ENCODE results near the gene TRIM65. TPM values are rescaled to one million over a fixed set of nuclear protein-coding genes. Genes with fewer than 3 reads are reported as not detected.

TRIM65 gene
- total RNA-seq, 2 experiments from 2014 or later: 24.5 to 25.5 TPM

GRCh38 chr17:75926456-75926855 lies 29.7 kb upstream of the TRIM65 start:
- Mint-ChIP-seq H3K9me3 (no peaks in the 10 kb centered on the region), H3K27me3 (ENCODE audit: low read depth) (no peaks in the 10 kb centered on the region), H3K27ac (no peak overlapping the region), H3K4me3 (no peak overlapping the region), H3K36me3 (ENCODE audit: low read depth) (peaks cover 12% of the 10 kb centered on the region), H3K4me1 (ENCODE audit: low read depth) (no peaks in the 10 kb centered on the region)
- intact Hi-C loops (cut with micrococcal nuclease): no loop called here
- CTCF ChIA-PET: interaction anchor here (0.9 to 2.7 kb wide), 4 partner anchors 11 to 79 kb away, joined by 4 to 11 read pairs (median 6); partner anchors contain the start of gene FBF1
- DNase-seq: no peak

GRCh38 chr17:75925912-75926311 lies 29.2 kb upstream of the TRIM65 start:
- peaks cover 11% of the 10 kb centered on the region for H3K36me3 Mint-ChIP-seq (ENCODE audit: low read depth)
- no peak for DNase-seq
- intact Hi-C loops (cut with micrococcal nuclease): no loop called here
- no peaks in the 10 kb centered on the region for H3K4me1 Mint-ChIP-seq (ENCODE audit: low read depth)
- H3K27ac Mint-ChIP-seq: no peak overlapping the region
- H3K4me3 Mint-ChIP-seq: no peak overlapping the region
- CTCF ChIA-PET: interaction anchor here (0.6 to 2.7 kb wide), 4 partner anchors 10 to 169 kb away, joined by 4 to 11 read pairs (median 4); no protein-coding TSS in a partner anchor
- no peaks in the 10 kb centered on the region for H3K27me3 Mint-ChIP-seq (ENCODE audit: low read depth)
- H3K9me3 Mint-ChIP-seq: no peaks in the 10 kb centered on the region

DNA sequence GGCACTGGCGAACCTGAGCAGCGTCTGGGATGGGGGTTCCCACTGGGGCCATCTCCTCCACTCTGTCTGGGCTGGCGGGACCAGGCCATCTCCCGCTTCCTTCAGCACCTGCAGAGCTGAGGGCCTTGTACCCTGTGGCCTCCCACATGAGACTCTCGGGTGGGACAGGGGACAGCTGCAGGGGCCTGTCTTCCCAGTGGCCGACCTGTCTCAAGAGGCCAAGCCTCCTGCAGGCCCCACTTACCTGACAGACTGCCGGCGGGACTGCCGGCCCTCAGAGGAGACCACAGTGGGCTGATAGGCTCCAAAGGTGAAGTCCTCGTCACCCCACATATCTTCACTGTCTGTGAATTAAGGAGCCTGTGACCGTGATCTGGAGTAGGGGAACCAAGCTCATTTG lies 28.4 kb upstream of the TRIM65 start:
- Mint-ChIP-seq H3K4me3 (no peak overlapping the region), H3K27ac (no peak overlapping the region), H3K4me1 (ENCODE audit: low read depth) (no peaks in the 10 kb centered on the region), H3K36me3 (ENCODE audit: low read depth) (peaks cover 11% of the 10 kb centered on the region), H3K9me3 (no peaks in the 10 kb centered on the region), H3K27me3 (ENCODE audit: low read depth) (no peaks in the 10 kb centered on the region)
- CTCF ChIA-PET: interaction anchor here (1.2 kb wide), 1 partner anchor 89 kb away, joined by 4 read pairs; no protein-coding TSS in a partner anchor
- no peak for DNase-seq
- intact Hi-C loops (cut with micrococcal nuclease): no loop called here

DNA sequence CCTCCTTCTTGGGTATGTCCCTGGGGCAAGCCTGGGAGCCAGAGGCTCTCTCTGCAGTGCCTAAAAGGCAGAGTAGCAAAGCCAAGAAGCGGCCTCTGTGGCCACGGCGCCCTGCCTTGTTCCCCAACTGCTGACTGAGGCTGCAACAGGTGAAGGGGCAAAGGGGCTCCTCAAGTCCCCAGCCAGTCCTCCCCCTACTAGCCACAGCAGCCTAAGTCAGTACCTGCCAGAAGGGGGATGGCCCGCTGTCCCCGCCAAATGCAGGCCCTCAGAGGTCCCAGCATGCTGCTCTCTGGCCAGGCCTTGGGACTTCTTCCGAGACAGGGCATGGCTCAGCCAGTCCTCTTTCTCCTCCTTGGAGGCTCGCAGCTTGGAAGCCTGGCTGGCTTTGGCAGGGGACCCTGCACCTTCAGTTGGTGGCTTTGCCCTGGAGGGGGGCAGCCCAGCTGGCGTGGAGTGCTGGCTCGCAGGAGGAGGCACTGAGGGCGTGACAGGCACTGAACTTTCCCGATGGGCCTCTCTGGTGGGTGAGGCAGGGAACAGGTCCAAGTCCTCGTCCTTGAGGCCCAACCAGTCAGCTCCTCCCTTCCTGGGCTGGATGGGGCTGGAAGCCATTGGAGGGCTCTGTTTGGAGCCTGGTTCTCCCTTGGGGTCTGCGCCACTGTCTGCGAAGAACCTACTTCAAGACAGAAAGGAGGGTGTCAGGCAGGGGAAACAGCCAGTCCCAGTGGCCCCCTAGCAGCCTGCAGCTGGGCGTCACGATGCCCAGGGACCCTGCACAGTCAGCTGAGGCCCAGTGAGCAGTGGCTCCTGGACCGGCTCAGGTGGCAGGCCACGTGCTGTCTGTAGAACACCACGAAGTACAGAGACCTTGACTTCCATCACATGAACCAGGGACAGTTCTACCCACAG lies 26.5 kb upstream of the TRIM65 start:
- intact Hi-C loops (cut with micrococcal nuclease): no loop called here
- Mint-ChIP-seq H3K27ac (no peak overlapping the region), H3K4me1 (ENCODE audit: low read depth) (no peaks in the 10 kb centered on the region), H3K4me3 (no peak overlapping the region), H3K9me3 (no peaks in the 10 kb centered on the region), H3K36me3 (ENCODE audit: low read depth) (peaks cover 11% of the 10 kb centered on the region), H3K27me3 (ENCODE audit: low read depth) (no peaks in the 10 kb centered on the region)
- no peak for DNase-seq
- CTCF ChIA-PET: interaction anchor here (1.0 kb wide), 2 partner anchors 80 to 375 kb away, joined by 3 read pairs; no protein-coding TSS in a partner anchor

DNA sequence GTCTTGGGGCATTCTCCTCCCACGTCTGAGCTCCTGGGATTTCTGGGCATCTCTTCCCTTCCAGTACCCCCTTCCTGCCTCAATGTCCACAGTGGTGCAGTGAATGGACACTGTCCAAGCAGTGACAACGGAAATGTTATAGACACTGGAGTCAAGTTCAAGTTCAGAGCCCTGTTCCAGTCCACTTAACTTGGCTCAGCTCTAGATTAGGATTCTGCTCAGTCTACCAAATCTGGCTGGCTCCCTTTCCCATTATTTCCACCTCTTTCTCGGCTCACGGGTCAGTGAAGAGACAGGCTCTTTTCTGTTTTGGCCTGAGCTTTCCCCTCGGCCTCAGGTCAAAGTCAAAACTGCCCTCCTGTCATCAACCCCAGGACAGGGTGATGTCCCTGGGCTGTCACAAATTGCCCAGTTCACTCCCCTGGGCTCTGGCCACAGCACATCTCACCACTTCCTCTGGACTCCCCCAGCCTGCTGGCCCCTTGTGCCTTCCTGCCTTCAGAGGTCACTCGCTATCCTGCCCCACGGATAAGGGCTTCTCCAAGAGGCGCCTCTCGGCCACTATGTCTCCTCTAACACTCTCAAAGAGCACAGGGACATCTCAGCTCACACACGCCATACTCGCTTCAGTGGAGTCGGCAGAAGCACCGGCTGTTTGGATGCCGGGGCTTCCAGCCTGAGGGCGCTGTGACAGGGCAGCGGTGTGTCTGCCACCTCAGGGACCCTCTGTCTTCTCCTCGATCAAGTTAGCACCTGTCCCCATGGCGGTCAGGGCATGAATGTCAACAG lies 25.6 kb upstream of the TRIM65 start:
- DNase-seq: no peak

DNA sequence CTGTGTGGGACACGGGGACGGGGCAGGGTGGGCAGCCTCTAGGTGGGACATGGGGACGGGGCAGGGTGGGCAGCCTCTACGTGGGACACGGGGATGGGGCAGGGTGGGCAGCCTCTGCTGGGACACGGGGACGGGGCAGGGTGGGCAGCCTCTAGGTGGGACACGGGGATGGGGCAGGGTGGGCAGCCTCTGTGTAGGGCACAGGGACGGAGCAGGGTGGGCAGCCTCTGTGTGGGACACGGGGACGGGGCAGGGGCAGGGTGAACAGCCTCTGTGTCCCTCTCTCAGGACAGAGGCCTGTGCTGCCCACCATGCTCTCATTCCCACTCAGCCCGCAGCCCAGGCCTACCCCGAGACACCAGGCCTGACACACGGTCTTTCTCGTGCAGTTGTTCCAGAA lies 24.8 kb upstream of the TRIM65 start:
- no peak for DNase-seq
- Mint-ChIP-seq H3K4me1 (ENCODE audit: low read depth) (no peaks in the 10 kb centered on the region), H3K27ac (no peak overlapping the region), H3K27me3 (ENCODE audit: low read depth) (no peaks in the 10 kb centered on the region), H3K4me3 (no peak overlapping the region), H3K9me3 (no peaks in the 10 kb centered on the region), H3K36me3 (ENCODE audit: low read depth) (peaks cover 8% of the 10 kb centered on the region)
- CTCF ChIA-PET: interaction anchor here (1.1 kb wide), 1 partner anchor 84 kb away, joined by 3 read pairs; no protein-coding TSS in a partner anchor
- intact Hi-C loops (cut with micrococcal nuclease): no loop called here

More for the DNA sequence above, 25.6 kb upstream of the TRIM65 start:
- H3K4me1 Mint-ChIP-seq (ENCODE audit: low read depth): no peaks in the 10 kb centered on the region
- intact Hi-C loops (cut with micrococcal nuclease): no loop called here
- no peak overlapping the region for H3K4me3 Mint-ChIP-seq
- CTCF ChIA-PET: interaction anchor here (1.0 to 1.1 kb wide), 2 partner anchors 83 to 376 kb away, joined by 3 read pairs; no protein-coding TSS in a partner anchor
- no peak overlapping the region for H3K27ac Mint-ChIP-seq
- H3K36me3 Mint-ChIP-seq (ENCODE audit: low read depth): peaks cover 6% of the 10 kb centered on the region
- no peaks in the 10 kb centered on the region for H3K9me3 Mint-ChIP-seq
- no peaks in the 10 kb centered on the region for H3K27me3 Mint-ChIP-seq (ENCODE audit: low read depth)

GRCh38 chr17:75920045-75920560 lies 23.4 kb upstream of the TRIM65 start:
- CTCF ChIA-PET: interaction anchor here (1.0 to 1.1 kb wide), 2 partner anchors 42 to 84 kb away, joined by 4 read pairs; partner anchors contain the start of gene TRIM47
- H3K9me3 Mint-ChIP-seq: no peaks in the 10 kb centered on the region
- peaks cover 6% of the 10 kb centered on the region for H3K36me3 Mint-ChIP-seq (ENCODE audit: low read depth)
- H3K4me1 Mint-ChIP-seq (ENCODE audit: low read depth): no peaks in the 10 kb centered on the region
- no peak overlapping the region for H3K27ac Mint-ChIP-seq
- H3K27me3 Mint-ChIP-seq (ENCODE audit: low read depth): no peaks in the 10 kb centered on the region
- no peak for DNase-seq
- H3K4me3 Mint-ChIP-seq: no peak overlapping the region
- intact Hi-C loops (cut with micrococcal nuclease): no loop called here

GRCh38 chr17:75919611-75920010 lies 22.9 kb upstream of the TRIM65 start:
- no peaks in the 10 kb centered on the region for H3K27me3 Mint-ChIP-seq (ENCODE audit: low read depth)
- H3K9me3 Mint-ChIP-seq: no peaks in the 10 kb centered on the region
- H3K36me3 Mint-ChIP-seq (ENCODE audit: low read depth): peaks cover 6% of the 10 kb centered on the region
- CTCF ChIA-PET: interaction anchor here (1.0 to 1.1 kb wide), 2 partner anchors 41 to 85 kb away, joined by 4 read pairs; partner anchors contain the start of gene TRIM47
- intact Hi-C loops (cut with micrococcal nuclease): no loop called here
- H3K4me1 Mint-ChIP-seq (ENCODE audit: low read depth): no peaks in the 10 kb centered on the region
- DNase-seq: no peak
- H3K4me3 Mint-ChIP-seq: no peak overlapping the region
- H3K27ac Mint-ChIP-seq: no peak overlapping the region

DNA sequence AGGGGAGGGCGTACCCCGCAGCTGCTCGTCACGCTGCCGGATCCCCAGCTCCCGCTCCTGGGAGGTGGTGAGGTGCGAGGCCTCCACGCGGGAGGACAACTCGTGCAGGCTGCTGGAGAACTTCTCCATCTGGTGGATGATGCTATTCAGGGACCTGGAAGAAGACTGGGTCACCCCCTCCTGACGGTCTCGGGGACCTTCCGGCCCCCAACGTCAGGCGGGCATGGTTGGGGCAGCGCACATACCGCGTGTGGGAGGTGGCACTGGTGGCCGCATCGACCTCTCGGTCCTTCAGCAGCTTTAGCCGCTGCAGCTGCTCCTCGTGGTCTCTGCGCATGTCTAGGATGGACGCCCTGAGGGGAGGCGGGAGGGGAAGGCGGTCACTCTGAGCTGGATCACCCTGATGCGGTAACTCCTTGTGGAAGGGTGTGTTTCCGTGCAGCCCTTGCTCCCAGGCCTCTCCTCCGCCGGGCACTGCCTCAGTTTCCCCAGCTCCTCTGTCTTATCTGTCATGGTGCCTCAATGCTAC lies 21.2 kb upstream of the TRIM65 start:
- Mint-ChIP-seq H3K4me3 (no peak overlapping the region), H3K9me3 (no peaks in the 10 kb centered on the region), H3K27ac (no peak overlapping the region), H3K27me3 (ENCODE audit: low read depth) (no peaks in the 10 kb centered on the region), H3K36me3 (ENCODE audit: low read depth) (peaks cover 6% of the 10 kb centered on the region), H3K4me1 (ENCODE audit: low read depth) (no peaks in the 10 kb centered on the region)
- CTCF ChIA-PET: no interaction called here
- no peak for DNase-seq
- intact Hi-C loops (cut with micrococcal nuclease): no loop called here

- CTCF ChIA-PET: interaction anchor here (1.9 to 2.2 kb wide), 2 partner anchors 10 to 97 kb away, joined by 4 to 11 read pairs; no protein-coding TSS in a partner anchor
- Mint-ChIP-seq H3K27me3 (ENCODE audit: low read depth) (no peaks in the 10 kb centered on the region), H3K4me1 (ENCODE audit: low read depth) (no peaks in the 10 kb centered on the region), H3K36me3 (ENCODE audit: low read depth) (peaks cover 4% of the 10 kb centered on the region), H3K4me3 (no peak overlapping the region), H3K9me3 (no peaks in the 10 kb centered on the region), H3K27ac (no peak overlapping the region)
- no peak for DNase-seq
- intact Hi-C loops (cut with micrococcal nuclease): no loop called here
Observed at GRCh38 chr17:75917141-75917916, 20.6 kb upstream of the TRIM65 start.

GRCh38 chr17:75915268-75915667 lies 18.5 kb upstream of the TRIM65 start:
- Mint-ChIP-seq H3K27ac (no peak overlapping the region), H3K36me3 (ENCODE audit: low read depth) (peaks cover 4% of the 10 kb centered on the region), H3K4me1 (ENCODE audit: low read depth) (no peaks in the 10 kb centered on the region), H3K27me3 (ENCODE audit: low read depth) (no peaks in the 10 kb centered on the region), H3K9me3 (no peaks in the 10 kb centered on the region), H3K4me3 (no peak overlapping the region)
- CTCF ChIA-PET: interaction anchor here (1.4 to 2.2 kb wide), 2 partner anchors 12 to 91 kb away, joined by 4 to 11 read pairs; no protein-coding TSS in a partner anchor
- intact Hi-C loops (cut with micrococcal nuclease): no loop called here
- DNase-seq: no peak

Data from activated naive CD4-positive, alpha-beta T cell treated with anti-CD3 and anti-CD28 coated beads for 36 hours (primary cell).